ENCODE data around the gene CD28. TPM values are rescaled to one million over a fixed set of nuclear protein-coding genes. Genes with fewer than 3 reads are reported as not detected.

Gene CD28
- polyA plus RNA-seq (ENCODE audit: insufficient read length in 4 of 4) = 1 to 10 TPM; 1.4 to 6.6 (median 1.9) TPM

DNA sequence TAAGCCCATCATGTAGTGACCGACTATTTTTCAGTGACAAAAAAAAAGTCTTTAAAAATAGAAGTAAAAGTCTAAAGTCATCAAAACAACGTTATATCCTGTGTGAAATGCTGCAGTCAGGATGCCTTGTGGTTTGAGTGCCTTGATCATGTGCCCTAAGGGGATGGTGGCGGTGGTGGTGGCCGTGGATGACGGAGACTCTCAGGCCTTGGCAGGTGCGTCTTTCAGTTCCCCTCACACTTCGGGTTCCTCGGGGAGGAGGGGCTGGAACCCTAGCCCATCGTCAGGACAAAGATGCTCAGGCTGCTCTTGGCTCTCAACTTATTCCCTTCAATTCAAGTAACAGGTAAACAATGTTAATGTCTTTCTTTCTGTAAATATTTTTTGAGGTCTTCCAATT, at the start of gene CD28:
TSS of gene CD28 (plus strand) at position 237 of the 400 bp plus-strand sequence. CDS start at position 295, 58 bp downstream.
- DNase-seq (ENCODE audit: low read depth in 4 of 4, low spot score in 3 of 4) = no peak

DNA sequence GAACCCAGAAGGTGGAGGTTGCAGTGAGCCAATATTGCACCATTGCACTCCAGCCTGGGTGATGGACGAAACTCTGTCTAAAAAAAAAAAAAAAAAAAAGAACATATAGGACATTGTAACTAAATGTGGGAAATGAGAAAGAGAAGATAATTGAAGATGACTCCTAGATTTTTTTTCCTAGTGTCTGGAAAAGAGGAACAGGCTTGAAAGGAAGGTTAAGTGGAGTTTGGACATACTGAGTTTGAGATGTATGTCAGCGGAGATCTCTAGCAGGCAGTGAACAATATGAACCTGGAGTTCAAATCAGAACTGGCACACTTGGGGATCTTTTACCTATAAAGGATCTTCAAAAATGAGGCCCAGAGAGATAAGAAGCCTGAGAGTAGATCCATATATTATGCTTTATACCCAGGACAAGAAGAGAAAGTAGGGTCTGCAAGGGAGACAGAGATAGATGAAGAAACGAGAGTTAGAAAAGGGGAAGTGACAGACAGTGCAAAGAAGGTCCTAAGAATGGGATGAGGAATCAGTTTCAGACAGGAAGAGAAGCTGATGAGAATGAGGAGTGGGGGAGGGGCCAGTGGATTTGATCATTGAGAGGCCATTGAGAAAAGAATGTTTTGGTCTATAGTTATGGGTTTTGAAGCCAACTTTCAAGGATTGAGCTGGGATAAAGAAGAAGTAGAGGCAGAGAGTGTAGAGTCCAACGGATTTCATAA, 46.9 kb upstream of the CD28 start:
- DNase-seq (ENCODE audit: low read depth in 4 of 4, low spot score in 3 of 4) = no peak

DNA sequence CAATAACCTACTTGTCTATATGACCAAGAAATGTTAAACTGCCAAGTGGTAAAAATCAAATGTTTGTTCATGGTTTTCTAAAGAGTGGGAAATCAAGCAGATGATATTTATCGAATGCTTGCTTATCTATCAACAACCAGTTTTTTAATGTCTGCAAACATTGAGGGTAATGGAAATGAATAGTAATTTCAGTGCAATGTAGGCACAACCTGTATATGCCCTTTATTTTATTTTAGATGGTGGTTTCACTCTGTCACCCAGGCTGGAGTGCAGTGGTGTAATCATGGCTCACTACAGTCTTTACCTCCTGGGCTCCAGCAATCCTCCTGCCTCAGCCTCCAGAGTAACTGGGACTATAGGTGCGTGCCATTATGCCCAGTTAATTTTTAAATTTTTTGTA, 46.0 kb upstream of the CD28 start:
- DNase-seq (ENCODE audit: low read depth in 4 of 4, low spot score in 3 of 4) = no peak

DNA sequence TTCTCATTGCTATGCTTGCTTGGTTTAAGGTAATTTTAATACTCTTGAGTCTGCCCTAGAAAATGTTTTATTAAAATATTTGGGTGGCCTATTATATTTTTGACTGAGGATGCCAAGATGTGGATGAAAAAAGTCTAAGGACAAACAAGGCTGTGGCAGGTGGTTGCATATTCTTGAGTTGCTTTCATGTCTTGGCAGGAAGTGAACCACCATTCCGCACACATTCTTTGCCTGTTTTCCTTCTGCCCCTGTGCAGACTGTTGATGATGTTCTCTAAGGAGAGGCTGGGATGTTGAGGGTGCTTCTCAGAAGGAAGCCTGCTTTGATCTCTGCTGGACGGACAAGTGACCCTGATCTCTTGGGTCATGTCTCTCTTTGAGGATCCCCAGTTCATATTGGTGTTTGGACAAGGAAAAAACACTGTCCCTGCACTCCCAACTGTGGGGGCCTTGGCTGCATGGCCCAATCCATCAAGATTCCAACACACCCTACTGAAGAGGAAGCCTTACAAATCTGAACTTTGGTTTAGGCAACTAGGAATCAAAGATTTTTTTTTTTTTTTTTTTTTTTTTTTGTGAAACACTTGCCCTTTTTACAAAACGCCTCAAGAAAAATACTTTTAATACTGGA, 45.0 kb upstream of the CD28 start:
- DNase-seq (ENCODE audit: low read depth in 4 of 4, low spot score in 3 of 4) = no peak

DNA sequence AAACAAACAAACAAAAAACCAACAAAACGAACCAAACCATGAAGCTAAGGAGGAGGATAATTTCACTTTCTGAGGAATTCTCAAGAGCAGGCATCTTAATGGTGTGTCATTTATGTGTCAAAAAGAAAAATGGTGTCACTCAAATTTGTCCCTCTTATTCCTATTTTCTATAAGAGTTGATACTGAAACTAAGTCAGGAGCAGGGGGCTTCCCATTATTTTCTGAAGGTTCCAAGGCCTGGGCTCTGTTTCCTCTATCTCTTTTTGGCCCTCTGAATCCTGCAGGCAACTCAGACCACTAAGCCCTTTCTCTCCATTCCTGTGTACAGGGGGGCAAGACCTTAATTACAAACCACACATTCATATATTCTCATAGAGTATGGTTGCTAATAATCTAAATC, 44.0 kb upstream of the CD28 start:
- no peak for DNase-seq (ENCODE audit: low read depth in 4 of 4, low spot score in 3 of 4)

DNA sequence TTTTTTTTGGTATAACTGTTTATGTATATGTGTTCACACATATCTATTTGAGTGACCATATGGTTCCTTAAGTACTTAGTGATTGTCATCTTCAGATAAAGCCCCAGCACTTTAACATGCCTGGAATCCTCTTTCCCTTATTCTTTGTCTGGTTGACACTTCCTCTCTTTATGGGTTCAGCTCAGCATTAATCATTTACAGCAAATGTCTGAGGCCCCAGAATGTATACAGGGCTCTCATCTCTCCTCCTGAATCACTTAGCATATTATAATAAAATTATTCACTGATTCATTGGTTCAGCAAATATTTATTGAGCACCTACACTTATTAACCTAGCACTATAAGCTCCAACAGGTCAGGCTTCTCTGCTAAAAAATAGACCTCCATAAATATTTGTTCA, 43.5 kb upstream of the CD28 start:
- no peak for DNase-seq (ENCODE audit: low read depth in 4 of 4, low spot score in 3 of 4)

DNA sequence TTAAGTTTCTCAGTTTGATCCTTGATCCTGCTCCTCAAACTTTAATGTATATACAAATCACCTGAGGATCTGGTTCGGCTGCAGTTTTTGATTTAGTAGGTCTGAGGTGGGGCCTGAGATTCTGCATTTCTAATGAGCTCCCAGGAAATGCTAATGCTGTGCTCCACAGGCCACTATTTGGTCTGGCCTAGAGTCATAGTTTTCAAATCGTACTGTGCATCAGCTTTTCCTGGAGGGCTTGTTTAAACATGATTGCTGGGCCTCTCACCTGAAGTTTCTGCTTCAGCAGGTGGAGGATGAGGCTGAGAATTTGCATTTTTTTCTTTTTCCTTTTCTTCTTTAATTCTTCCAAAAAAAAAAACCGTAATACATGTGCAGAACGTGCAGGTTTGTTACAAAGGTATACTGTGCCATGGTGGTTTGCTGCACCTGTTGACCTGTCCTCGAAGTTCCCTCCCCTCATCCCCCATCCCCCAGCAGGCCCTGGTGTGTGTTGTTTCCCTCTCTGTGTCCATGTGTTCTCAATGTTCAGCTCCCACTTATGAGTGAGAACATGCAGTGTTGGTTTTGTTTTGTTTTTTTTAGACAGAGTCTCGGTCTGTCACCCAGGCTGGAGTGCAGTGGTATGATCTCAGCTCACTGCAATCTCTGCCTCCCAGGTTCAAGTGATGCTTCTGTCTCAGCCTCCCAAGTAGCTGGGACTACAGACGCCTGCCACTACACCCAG, 42.2 kb upstream of the CD28 start:
- DNase-seq (ENCODE audit: low read depth in 4 of 4, low spot score in 3 of 4) = no peak

DNA sequence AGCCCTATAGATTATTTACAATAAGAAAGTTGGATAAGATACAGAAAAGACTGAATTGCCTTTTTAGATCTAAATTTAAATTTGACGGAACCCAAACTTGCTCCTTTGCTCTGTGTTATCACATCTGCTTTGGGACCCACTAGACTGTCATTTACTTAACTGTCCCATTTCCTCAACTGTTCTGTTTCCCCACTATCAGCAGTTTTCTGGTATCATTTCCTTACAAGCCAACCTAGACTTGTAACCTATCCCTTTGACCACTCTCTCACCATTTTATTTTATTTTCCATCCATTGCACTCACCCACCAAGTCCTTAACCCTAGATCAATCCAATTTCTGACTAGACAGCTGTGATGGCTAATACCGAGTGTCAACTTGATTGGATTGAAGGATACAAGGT, 38.6 kb upstream of the CD28 start:
- no peak for DNase-seq (ENCODE audit: low read depth in 4 of 4, low spot score in 3 of 4)

DNA sequence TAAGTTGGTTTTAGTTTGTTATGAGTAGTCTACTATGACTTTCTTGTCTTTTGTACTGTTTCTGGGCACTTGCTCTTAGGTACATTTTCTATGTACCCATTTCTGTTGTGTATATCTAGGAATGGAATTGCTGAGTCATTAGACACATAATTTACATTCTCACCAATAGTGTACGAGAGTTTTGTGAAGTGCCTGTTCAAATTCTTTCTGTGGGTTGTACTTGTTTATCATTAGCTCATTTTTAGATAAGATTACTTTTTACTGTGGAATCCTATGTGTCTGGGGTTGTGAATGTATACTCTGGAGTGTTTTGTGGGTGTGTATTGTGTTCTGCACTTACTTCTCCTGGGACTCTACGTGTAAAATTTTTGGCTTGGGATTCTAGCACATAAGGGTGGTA, 36.6 kb upstream of the CD28 start:
- DNase-seq (ENCODE audit: low read depth in 4 of 4, low spot score in 3 of 4) = no peak

DNA sequence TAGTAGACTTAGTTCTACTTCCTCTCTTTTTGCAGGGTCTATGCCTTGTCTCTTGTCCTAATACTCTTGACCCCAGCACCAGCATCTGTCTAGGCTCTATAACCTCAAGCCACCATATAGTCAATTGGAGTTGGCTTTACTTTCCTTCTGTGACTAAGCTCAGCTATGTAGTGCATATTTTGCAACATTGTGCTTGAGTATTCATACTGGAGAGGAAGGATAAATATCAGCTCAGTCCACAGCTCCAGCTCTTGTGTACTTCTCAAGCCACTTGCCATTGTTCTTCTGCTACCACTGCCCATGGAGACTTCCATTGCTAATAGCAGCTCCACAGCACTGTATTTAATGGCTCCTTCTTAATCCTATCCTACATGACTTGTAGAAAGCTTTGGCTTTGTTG, 35.5 kb upstream of the CD28 start:
- no peak for DNase-seq (ENCODE audit: low read depth in 4 of 4, low spot score in 3 of 4)

DNA sequence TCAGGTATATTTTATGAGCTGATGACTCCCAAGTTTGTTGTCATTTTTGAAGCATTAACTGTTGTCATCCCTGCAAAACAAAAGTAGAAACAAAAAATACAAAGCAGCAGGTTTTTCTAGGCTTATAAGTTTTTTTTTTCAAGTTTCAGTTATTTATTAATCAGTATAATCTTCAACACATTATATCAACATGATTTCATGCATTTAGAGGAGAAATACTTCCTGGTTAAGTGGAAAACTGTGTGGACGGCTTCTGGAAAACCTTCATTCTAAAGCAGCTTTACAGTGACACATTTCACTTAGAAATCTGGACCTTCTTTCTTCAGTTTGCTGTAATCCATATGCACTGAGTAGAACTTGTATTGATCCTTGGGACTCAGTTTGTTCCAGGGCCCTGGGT, 34.6 kb upstream of the CD28 start:
- DNase-seq (ENCODE audit: low read depth in 4 of 4, low spot score in 3 of 4) = no peak

DNA sequence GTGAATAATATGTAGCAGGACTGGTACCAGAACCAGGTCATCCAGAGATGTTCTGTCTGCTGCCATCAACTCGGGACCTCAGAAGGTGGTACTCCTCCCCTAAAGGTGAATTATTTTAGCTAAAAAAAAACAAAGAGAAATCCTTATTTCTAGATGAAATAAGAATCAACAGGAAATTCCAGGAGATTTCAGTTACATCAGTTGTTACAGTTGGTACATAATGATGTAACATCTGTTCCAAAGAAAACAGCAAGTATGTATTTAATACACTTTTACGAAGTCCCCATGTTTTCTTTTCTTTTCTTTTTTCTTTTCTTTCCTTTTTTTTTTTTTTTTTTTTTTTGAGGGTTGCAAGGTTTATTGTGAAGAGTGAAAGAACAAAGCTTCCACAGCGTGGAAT, 33.6 kb upstream of the CD28 start:
- DNase-seq (ENCODE audit: low read depth in 4 of 4, low spot score in 3 of 4) = no peak

DNA sequence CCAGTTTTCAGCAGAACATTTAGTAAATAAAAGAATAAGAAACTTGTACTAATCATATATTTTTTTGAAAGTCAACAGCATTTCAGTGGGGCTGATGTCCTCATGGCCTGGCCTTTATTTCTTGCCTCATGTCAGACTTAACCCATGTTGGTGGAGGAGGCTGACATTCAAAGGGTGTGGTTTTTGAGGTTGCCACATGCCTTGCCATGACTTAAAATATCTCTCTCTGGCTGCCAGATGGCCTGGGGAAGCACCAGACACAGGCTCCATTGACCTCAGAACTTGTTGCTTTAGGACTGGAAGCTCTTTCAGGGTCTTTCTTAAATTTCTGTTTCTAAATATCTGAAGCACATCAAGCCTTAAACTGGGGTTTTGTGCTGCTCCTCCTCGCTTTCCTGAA, 32.5 kb upstream of the CD28 start:
- no peak for DNase-seq (ENCODE audit: low read depth in 4 of 4, low spot score in 3 of 4)

DNA sequence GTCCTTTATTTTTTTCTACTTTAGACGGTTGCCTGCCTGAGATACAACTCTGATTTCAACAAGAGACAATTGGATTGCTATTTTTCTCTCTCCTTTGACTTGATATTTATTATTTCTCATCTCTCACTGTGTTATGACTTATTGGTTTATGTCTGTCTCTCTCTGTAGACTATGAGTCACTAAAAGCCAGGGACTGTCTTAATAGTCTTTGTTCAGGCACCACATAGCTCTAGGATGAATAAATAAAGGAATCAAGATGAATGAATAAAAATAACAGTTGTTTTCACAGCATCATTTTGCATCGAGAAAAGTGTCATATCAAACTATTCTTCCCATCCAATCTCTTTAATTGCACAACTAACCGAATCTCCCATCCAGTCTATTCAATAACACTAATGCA, 31.4 kb upstream of the CD28 start:
- DNase-seq (ENCODE audit: low read depth in 4 of 4, low spot score in 3 of 4) = no peak

DNA sequence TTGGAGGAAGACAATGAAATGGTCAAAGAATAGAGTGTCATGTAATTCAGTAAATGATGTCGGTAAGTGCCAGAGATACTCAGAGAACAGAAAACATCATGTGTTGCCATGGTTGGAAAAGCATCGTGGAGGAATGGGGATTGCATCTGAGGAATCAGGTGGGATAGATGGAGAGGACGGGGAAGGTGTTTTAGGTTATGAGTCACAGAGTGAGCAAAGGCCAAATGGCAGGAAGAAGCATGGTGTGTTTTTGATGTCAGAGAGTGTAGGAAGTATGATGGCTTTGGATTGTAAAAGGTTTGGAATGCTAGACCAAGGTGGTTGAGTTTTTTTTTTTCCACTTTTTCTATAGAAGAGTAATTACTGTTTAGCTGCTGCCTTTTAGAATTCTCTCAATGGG, 27.5 kb upstream of the CD28 start:
- no peak for DNase-seq (ENCODE audit: low read depth in 4 of 4, low spot score in 3 of 4)

DNA sequence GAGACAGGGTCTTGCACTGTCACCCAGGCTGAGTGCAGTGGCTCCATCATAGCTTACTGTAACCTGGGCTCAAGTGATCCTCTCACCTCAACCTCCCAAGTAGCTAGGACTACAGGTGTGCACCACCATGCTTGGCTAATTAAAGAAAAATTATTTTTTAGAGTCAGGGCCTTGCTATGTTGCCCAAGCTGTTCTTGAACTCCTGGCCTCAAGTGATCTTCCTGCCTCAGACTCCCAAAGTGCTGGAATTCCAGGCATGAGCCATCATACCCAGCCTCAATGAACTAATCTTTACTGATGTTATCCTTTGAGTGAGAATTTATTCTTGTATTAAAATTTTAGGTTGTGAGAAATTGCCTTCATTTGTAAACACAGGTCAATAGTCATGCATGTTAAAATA, 27.0 kb upstream of the CD28 start:
- no peak for DNase-seq (ENCODE audit: low read depth in 4 of 4, low spot score in 3 of 4)

DNA sequence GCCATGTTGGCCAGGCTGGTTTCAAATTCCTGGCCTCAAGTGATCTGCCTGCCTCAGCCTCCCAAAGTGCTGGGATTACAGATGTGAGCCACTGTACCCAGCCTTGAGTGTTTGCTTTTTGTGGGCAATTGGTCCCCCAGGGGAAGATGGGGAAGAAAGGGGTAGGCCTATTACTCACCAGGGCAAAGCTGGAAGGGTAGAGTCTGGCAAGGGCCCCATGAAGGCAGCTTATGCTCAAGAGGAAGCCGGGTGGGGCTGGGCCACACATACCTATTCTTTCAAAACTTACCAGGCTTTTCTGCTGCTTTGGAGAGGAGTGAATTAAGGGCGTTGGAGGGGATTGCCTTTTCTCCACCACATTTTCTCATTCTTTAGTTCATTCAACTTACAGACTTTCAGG, 24.5 kb upstream of the CD28 start:
- no peak for DNase-seq (ENCODE audit: low read depth in 4 of 4, low spot score in 3 of 4)

DNA sequence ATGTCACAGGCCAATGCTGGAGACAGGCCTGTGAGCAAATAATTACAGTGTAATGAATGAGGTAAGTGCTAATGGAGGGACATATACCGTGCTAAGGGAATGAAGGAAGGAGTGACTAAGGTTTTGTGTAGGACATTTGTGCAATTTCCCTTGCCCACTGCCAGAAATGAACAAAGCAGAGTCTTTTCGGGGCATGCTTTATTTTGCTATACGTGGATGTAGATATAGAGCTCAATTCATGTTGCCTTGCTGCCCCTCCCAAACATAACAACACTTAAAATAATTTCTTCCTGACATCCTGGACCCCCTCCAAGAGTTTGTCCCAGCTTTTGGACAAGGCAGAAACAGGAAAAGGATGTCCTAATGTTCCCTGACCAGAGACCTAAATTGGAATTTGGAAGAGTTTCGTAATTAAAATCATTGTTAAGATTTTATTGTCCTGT, 23.7 kb upstream of the CD28 start:
- no peak for DNase-seq (ENCODE audit: low read depth in 4 of 4, low spot score in 3 of 4)

DNA sequence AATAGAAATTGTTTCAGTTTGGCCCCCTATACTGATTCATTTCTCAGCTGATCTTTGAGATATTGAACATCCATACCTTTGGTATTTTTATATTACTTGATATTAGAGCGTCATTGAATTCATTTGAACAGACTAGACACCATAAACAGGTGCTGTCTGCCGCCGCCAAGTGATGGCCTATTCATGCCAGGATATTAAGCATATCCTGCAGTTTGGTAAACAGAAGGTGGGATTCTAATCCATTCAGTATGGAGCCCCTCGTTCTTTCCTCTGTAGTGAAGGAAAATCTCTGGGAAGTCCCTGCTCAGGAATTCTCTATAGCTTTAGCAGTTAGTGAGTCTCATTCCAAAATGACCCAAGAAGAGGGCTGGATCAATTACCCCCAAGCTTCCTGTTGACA, 23.0 kb upstream of the CD28 start:
- no peak for DNase-seq (ENCODE audit: low read depth in 4 of 4, low spot score in 3 of 4)

DNA sequence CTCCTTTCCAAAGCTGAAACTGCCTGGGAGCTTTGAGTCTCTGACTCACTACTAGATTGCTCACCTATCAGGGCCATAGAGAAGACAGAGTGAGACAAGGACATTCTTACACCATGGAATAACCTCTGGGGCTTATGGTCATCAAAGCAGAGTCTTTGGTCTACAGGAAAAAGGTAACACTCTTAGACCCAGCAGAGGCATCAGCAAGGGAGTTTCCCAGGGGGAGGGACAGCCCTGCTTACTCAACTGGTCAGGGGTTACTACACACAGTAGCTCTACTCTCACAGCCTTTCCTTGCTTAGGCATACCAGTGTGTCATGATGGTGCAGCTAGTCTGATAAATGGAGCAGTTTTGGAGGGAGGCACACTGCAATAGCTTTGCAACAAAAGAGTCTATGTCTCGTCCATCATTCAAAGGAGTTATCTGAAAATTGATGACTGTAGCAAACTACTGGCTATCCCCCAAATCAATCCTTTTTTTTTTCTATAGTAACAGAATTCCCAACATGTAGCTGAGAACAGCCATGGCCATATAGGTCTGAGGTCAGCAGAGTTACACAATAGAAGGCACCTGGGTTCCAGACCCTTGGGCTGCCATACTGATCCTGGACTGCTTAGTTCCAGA, 22.4 kb upstream of the CD28 start:
- no peak for DNase-seq (ENCODE audit: low read depth in 4 of 4, low spot score in 3 of 4)

DNA sequence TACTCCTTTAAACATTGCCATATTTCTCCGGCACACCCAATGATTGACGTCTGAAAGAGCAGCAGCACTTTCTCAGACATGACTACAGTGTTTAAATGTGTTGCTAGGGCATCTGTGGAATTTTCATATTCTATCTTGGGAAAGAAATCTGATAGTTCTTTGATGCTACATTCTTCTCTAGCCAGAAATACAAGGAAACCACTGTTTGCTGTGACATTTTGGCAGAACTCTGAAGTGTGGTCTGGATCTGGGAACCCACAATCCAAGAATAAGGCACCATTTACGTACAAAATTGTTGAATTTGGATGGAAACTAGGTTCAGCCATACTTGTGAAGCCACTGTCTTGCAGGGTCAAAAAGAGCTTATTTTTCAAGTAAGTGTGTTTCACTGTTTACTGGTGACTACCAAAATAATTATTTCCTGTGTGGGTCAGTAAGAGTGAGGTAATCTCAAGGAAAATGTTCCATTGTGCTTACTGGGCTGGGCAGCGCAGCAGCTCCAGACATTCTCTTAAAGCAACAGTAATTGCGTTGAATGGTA, 21.3 kb upstream of the CD28 start:
- no peak for DNase-seq (ENCODE audit: low read depth in 4 of 4, low spot score in 3 of 4)
